HG02938 (cell line): Measurements from ENCODE around the gene CST7.
"Not testable (repeated sequence)": the region's sequence is repeated elsewhere in the genome, so short reads cannot be mapped to it uniquely, and the experiment has no call there.

ENCODE experiments used
- ATAC-seq: cut with Tn5 transposase; IDR thresholded peaks from one replicate; pipeline ENCODE4 v1.9.1; 2021; ENCODE audit warnings: mild to moderate bottlenecking, moderate library complexity; ENCODE audit not compliant: unreplicated experiment

The CST7 gene

GRCh38 chr20:24999568-24999967 is 50.5 kb downstream of the CST7 start:
- ATAC-seq: no peak

- no peak for ATAC-seq
Measured at GRCh38 chr20:25000268-25000801, 51.3 kb downstream of the CST7 start.

- not testable (repeated sequence) for ATAC-seq
Measured at GRCh38 chr20:25001323-25001722, 52.3 kb downstream of the CST7 start.

- ATAC-seq: no peak
Measured at GRCh38 chr20:25003002-25003401, 53.9 kb downstream of the CST7 start.

- ATAC-seq: no peak
Measured at GRCh38 chr20:25005220-25005619, 56.2 kb downstream of the CST7 start.

GRCh38 chr20:25005661-25006060 is 56.6 kb downstream of the CST7 start:
- no peak for ATAC-seq

- no peak for ATAC-seq
Measured at GRCh38 chr20:25006431-25007167, 57.5 kb downstream of the CST7 start.

GRCh38 chr20:25007491-25008305 is 58.6 kb downstream of the CST7 start:
- ATAC-seq: no peak

GRCh38 chr20:25008388-25009217 is 59.5 kb downstream of the CST7 start:
- ATAC-seq: no peak
